HG03575 (cell line): Measurements from ENCODE around the gene PRPF31.
"Not testable (repeated sequence)": the region's sequence is repeated elsewhere in the genome, so short reads cannot be mapped to it uniquely, and the experiment has no call there.

Source experiments
- ATAC-seq: cut with Tn5 transposase; IDR thresholded peaks from one replicate; pipeline ENCODE4 v1.9.1; 2021; ENCODE audit not compliant: unreplicated experiment, insufficient number of reproducible peaks, low FRiP score; ENCODE audit errors: extremely low read depth

Gene PRPF31

GRCh38 chr19:54115109-54116063 is at the start of gene PRPF31, which contains the start of gene TFPT:
Gene PRPF31 (plus strand): TSS chr19:54115754. CDS start chr19:54118279, 2,525 bp downstream.
Gene TFPT (minus strand): TSS chr19:54115657. CDS start chr19:54115269, 388 bp downstream.
- ATAC-seq, result peak; percentile 43

- ATAC-seq, result no peak
These were observed 46.1 kb upstream of the PRPF31 start for GRCh38 chr19:54069470-54069869.

- ATAC-seq, result no peak
These were observed 41.7 kb upstream of the PRPF31 start for GRCh38 chr19:54073829-54074228.

- no peak for ATAC-seq
These were observed 40.7 kb upstream of the PRPF31 start for GRCh38 chr19:54074851-54075250.

GRCh38 chr19:54077334-54077733 is 38.2 kb upstream of the PRPF31 start:
- ATAC-seq, result no peak

- ATAC-seq, result no peak
These were observed 34.5 kb upstream of the PRPF31 start, which contains the start of gene TARM1 for GRCh38 chr19:54081032-54081431. Gene TARM1 (minus strand): TSS chr19:54081365. CDS start chr19:54081340, 25 bp downstream.

GRCh38 chr19:54084410-54084809 is 31.1 kb upstream of the PRPF31 start:
- no peak for ATAC-seq

GRCh38 chr19:54094426-54095000 is 21.0 kb upstream of the PRPF31 start:
- no peak for ATAC-seq

- no peak for ATAC-seq
These were observed 20.3 kb upstream of the PRPF31 start for GRCh38 chr19:54095136-54095858.

- not testable (repeated sequence) for ATAC-seq
These were observed 19.5 kb upstream of the PRPF31 start for GRCh38 chr19:54095859-54096616.

GRCh38 chr19:54096617-54097106 is 18.9 kb upstream of the PRPF31 start:
- no peak for ATAC-seq

GRCh38 chr19:54099190-54099902 is 16.2 kb upstream of the PRPF31 start:
- no peak for ATAC-seq

- not testable (repeated sequence) for ATAC-seq
These were observed 15.7 kb upstream of the PRPF31 start for GRCh38 chr19:54099903-54100255.

- ATAC-seq, result no peak
These were observed 15.0 kb upstream of the PRPF31 start, which contains the start of gene OSCAR for GRCh38 chr19:54100561-54100960. Gene OSCAR (minus strand): TSS chr19:54100803. CDS start chr19:54100792, 11 bp downstream.

GRCh38 chr19:54102421-54103169 is 13.0 kb upstream of the PRPF31 start, which contains the start of gene NDUFA3:
Gene NDUFA3 (plus strand): TSS chr19:54102855. CDS start chr19:54102879, 24 bp downstream.
- peak; percentile 76 for ATAC-seq

GRCh38 chr19:54104998-54105715 is 10.4 kb upstream of the PRPF31 start:
- ATAC-seq, result no peak

- ATAC-seq, result no peak
These were observed 9.8 kb upstream of the PRPF31 start for GRCh38 chr19:54105796-54106195.
